GM06990 (cell line): ENCODE results near the gene RHEB.

Source experiments
- DNase-seq: peaks from one replicate; pipeline ENCODE4 v3.0.0-alpha.2; 2011; ENCODE audit not compliant: insufficient read length; ENCODE audit errors: extremely low read depth
- H3K27me3 ChIP-seq: replicated peaks from 2 replicates; pipeline ENCODE4 v1.6.0; 2011; ENCODE audit warnings: low read length; ENCODE audit not compliant: control insufficient read depth, insufficient read depth
- H3K36me3 ChIP-seq: 2 replicates; pipeline ENCODE4 v1.5.1; 2011; ENCODE audit warnings: low read length; ENCODE audit not compliant: control insufficient read depth, insufficient read depth
- H3K4me3 ChIP-seq: replicated peaks from 2 replicates; pipeline ENCODE4 v1.5.1; 2011; ENCODE audit warnings: low read depth, mild to moderate bottlenecking, control low read depth, low read length
- TF ChIP-seq, protein P1 (sequence below): IDR thresholded peaks from 2 replicates; pipeline ENCODE4 v1.5.1; 2011; ENCODE audit warnings: low read length, control low read depth, mild to moderate bottlenecking, inconsistent platforms; ENCODE audit not compliant: insufficient read depth, poor library complexity, severe bottlenecking

RHEB gene

DNA sequence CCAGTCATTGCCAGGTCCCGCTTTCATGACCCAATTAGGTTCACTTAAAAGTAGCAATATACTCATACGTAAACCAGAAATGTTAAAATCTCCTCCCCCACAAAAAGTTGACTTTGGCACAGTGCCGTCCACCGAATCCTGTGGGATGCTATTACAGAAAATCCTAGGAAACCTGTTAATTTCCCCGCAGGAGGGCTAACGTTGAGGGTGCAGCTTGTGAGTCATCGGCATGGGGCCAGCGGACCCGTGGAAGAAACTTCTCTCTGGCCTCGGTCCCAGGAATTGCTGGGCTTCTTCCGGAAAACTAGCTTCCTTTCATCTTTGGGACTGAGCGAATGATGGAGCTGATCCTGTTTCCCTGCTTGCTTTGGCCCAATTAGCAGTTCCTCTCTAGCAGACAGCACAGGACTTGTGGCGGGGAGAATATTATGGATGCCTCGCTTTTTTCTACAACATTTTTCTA lies 93.2 kb downstream of the RHEB start:
- no peaks in the 10 kb centered on the region for H3K36me3 ChIP-seq
- no peak for DNase-seq
- no peaks in the 10 kb centered on the region; the same call in 1 of the 2 replicates for H3K27me3 ChIP-seq
- no peak overlapping the region for H3K4me3 ChIP-seq
- TF ChIP-seq, protein P1, sequence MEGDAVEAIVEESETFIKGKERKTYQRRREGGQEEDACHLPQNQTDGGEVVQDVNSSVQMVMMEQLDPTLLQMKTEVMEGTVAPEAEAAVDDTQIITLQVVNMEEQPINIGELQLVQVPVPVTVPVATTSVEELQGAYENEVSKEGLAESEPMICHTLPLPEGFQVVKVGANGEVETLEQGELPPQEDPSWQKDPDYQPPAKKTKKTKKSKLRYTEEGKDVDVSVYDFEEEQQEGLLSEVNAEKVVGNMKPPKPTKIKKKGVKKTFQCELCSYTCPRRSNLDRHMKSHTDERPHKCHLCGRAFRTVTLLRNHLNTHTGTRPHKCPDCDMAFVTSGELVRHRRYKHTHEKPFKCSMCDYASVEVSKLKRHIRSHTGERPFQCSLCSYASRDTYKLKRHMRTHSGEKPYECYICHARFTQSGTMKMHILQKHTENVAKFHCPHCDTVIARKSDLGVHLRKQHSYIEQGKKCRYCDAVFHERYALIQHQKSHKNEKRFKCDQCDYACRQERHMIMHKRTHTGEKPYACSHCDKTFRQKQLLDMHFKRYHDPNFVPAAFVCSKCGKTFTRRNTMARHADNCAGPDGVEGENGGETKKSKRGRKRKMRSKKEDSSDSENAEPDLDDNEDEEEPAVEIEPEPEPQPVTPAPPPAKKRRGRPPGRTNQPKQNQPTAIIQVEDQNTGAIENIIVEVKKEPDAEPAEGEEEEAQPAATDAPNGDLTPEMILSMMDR: no peak

GRCh38 chr7:151425670-151426440 lies 93.8 kb downstream of the RHEB start:
- Histone ChIP-seq H3K4me3 (no peak overlapping the region), H3K27me3 (no peaks in the 10 kb centered on the region; the same call in 1 of the 2 replicates), H3K36me3 (no peaks in the 10 kb centered on the region)
- TF ChIP-seq, protein P1: no peak
- DNase-seq: no peak

DNA sequence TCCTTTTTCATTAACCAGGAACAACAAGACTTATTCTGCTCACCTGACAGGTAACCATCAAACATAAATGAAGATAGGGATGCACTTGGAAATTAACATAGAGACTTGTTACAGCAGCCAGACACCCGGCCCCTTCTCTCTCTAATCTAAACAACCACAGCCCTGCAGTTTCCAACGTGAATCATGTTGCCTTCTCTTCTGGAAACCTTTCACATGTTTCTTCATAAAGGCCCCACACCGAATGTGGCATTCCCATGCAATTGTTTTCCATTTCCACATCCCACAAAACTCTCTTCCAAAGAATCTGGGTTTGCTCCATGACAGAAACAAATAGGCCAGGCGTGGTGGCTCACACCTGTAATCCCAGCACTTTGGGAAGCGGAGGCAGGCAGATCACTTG lies 94.9 kb downstream of the RHEB start:
- no peak overlapping the region for H3K4me3 ChIP-seq
- no peaks in the 10 kb centered on the region; the same call in 1 of the 2 replicates for H3K27me3 ChIP-seq
- DNase-seq: no peak
- TF ChIP-seq, protein P1: no peak
- H3K36me3 ChIP-seq: no peaks in the 10 kb centered on the region

- Histone ChIP-seq H3K4me3 (no peak overlapping the region), H3K27me3 (no peaks in the 10 kb centered on the region; the same call in 1 of the 2 replicates), H3K36me3 (no peaks in the 10 kb centered on the region)
- DNase-seq: no peak
- TF ChIP-seq, protein P1: no peak
Observed at GRCh38 chr7:151423936-151424335, 95.8 kb downstream of the RHEB start.

GRCh38 chr7:151423226-151423625 lies 96.5 kb downstream of the RHEB start:
- TF ChIP-seq, protein P1: no peak
- Histone ChIP-seq H3K36me3 (no peaks in the 10 kb centered on the region), H3K4me3 (no peak overlapping the region), H3K27me3 (no peaks in the 10 kb centered on the region; the same call in 1 of the 2 replicates)
- no peak for DNase-seq
